ENCODE measurements around the gene NPHP1.

Gene NPHP1

GRCh38 chr2:110124939-110125691 is 79.7 kb downstream of the NPHP1 start:
- Histone ChIP-seq H3K4me3 (ENCODE audit: low read depth, low read length) (no peak overlapping the region), H3K27ac (no peak overlapping the region), H3K36me3 (replicated peaks) (no peaks in the 10 kb centered on the region), H3K27me3 (replicated peaks) (no peaks in the 10 kb centered on the region)
- in situ Hi-C loops (cut with HindIII; ENCODE audit: low pct_ligation_motif_present, low sequenced_read_pairs), result no loop called here
- no peak for TF ChIP-seq CTCF (IDR thresholded peaks at IDR 0.05; ENCODE audit: low read depth, low read length, missing control alignments)
- no peak for DNase-seq

- TF ChIP-seq CTCF (IDR thresholded peaks at IDR 0.05; ENCODE audit: low read depth, low read length, missing control alignments), result no peak
- in situ Hi-C loops (cut with HindIII; ENCODE audit: low pct_ligation_motif_present, low sequenced_read_pairs), result no loop called here
- DNase-seq, result no peak
- H3K27me3 ChIP-seq (replicated peaks), result no peaks in the 10 kb centered on the region
- H3K36me3 ChIP-seq (replicated peaks), result no peaks in the 10 kb centered on the region
- no peak overlapping the region for H3K27ac ChIP-seq
- H3K4me3 ChIP-seq (ENCODE audit: low read depth, low read length), result no peak overlapping the region
These were observed 80.6 kb downstream of the NPHP1 start for GRCh38 chr2:110124038-110124825.

GRCh38 chr2:110121592-110121991 is 83.2 kb downstream of the NPHP1 start:
- Histone ChIP-seq H3K27ac (no peak overlapping the region), H3K36me3 (replicated peaks) (no peaks in the 10 kb centered on the region), H3K27me3 (replicated peaks) (no peaks in the 10 kb centered on the region), H3K4me3 (ENCODE audit: low read depth, low read length) (no peak overlapping the region)
- in situ Hi-C loops (cut with HindIII; ENCODE audit: low pct_ligation_motif_present, low sequenced_read_pairs), result no loop called here
- no peak for DNase-seq
- TF ChIP-seq CTCF (IDR thresholded peaks at IDR 0.05; ENCODE audit: low read depth, low read length, missing control alignments), result no peak

DNA sequence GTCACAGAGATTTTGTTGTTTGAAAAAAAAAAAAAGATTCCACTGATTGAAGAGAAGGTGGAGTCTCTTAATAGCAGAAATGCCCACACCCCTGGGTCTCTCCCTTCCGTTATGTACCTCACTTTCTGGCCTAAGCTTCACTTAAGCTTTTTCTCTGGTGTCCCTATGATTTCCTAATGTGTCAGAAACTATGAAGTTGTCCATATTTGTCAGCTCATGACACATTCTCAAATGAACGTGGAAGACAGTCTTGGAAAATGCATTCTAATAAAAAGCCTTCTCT is 83.8 kb downstream of the NPHP1 start:
- in situ Hi-C loops (cut with HindIII; ENCODE audit: low pct_ligation_motif_present, low sequenced_read_pairs), result no loop called here
- no peak for TF ChIP-seq CTCF (IDR thresholded peaks at IDR 0.05; ENCODE audit: low read depth, low read length, missing control alignments)
- Histone ChIP-seq H3K4me3 (ENCODE audit: low read depth, low read length) (no peak overlapping the region), H3K27me3 (replicated peaks) (no peaks in the 10 kb centered on the region), H3K36me3 (replicated peaks) (no peaks in the 10 kb centered on the region), H3K27ac (no peak overlapping the region)
- DNase-seq, result no peak

DNA sequence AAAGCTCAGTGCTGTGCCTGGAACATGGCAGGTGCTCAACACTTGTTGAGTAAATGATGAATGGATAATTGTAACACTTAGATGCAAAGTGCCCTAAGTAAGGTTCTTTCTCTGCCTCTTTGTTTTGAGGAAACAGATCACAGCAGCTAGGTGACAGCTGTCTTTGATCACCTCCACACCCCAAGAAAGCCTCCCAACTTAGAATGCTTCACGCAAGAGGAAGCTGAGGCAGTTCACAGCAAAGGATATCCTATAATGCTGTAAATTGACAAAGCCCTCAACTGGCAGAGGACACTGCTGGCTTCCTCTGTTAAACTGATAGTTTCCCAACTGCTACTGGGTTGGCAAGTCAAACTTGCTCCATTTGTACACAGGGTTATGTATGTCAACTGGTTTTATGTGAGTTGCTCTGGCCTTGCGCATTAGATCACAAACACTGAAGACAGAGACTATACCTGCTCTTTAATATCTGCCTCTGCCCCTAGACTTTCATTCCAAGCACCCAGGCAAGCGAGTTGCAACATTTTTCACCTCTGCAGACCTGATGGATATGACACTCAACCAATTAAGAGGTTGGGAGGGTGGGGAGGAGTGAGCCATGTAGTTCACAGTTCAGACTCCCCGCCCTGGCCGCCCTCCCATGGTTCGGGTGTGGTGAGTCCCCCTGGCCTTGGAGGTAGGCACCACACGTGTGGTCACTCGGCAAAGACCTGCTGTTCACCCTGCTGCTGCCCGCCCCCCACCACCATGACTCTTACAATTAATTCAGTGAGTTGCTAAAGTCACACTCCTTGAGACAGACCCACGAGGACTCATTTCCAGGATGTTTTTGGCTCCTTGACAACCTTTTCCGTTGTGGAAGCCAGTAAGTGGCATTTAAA is 84.4 kb downstream of the NPHP1 start:
- no peak for DNase-seq
- Histone ChIP-seq H3K4me3 (ENCODE audit: low read depth, low read length) (no peak overlapping the region), H3K27me3 (replicated peaks) (no peaks in the 10 kb centered on the region), H3K36me3 (replicated peaks) (no peaks in the 10 kb centered on the region), H3K27ac (no peak overlapping the region)
- TF ChIP-seq CTCF (IDR thresholded peaks at IDR 0.05; ENCODE audit: low read depth, low read length, missing control alignments), result no peak
- in situ Hi-C loops (cut with HindIII; ENCODE audit: low pct_ligation_motif_present, low sequenced_read_pairs), result no loop called here

Measured in brain microvascular endothelial cell (primary cell).